ENCODE measurements around the gene TTC5.

TTC5 gene

DNA sequence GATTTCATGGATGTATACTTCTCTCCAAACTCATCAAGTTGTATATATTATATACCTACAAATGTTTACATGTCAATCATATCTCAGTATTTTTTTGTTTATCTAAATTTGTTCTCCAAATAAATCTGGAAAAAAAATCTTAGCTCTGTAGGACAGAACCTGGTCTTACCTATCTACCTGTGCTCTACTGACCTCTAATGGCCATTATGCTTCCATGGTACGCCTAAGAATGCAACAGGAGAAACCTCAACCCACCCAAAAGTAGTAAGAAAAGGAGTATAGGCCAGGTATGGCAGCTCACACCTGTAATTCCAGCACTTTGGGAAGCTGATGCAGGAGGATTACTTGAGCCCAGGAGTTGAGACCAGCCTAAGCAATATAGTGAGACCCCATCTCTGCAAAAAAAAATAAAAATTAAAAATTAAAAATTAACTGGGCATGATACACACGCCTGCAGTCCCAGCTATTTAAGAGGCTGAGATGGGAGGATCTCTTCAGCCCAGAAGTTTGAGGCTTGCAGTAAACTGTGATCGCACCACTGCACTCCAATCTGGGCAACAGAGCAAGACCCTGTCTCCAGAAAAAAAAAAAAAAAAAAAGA is 58.0 kb downstream of the TTC5 start:
- Histone ChIP-seq H3K4me1 (ENCODE audit: low read length) (no peaks in the 10 kb centered on the region), H4K20me1 (ENCODE audit: insufficient read depth, low read length) (no peaks in the 10 kb centered on the region), H2AFZ (ENCODE audit: low read depth, low read length) (no peak overlapping the region), H3K36me3 (replicated peaks; ENCODE audit: low read depth, low read length) (no peaks in the 10 kb centered on the region), H3K9me3 (ENCODE audit: insufficient read depth, low read length) (no peaks in the 10 kb centered on the region), H3K27me3 (ENCODE audit: low read depth, low read length) (no peaks in the 10 kb centered on the region; the same call in 1 of the 2 replicates), H3K4me3 (ENCODE audit: low read length) (no peak overlapping the region), H3K79me2 (ENCODE audit: low read length) (no peaks in the 10 kb centered on the region), H3K9ac (ENCODE audit: low read length) (no peak overlapping the region), H3K27ac (ENCODE audit: low read length) (no peak overlapping the region), H3K4me2 (ENCODE audit: low read length) (no peak overlapping the region)
- TF ChIP-seq EZH2phosphoT487 (IDR thresholded peaks at IDR 0.05; ENCODE audit: low read depth) (no peak), CTCF (IDR thresholded peaks at IDR 0.05; ENCODE audit: low read depth, low read length) (peak; percentile 59)

Measured in OCI-LY3 (cell line).